ENCODE measurements around the gene LRRC75B.
"Not testable (repeated sequence)": the region's sequence is repeated elsewhere in the genome, so short reads cannot be mapped to it uniquely, and the experiment has no call there.

GRCh38 chr22:24602847-24603769 lies 10.2 kb upstream of the LRRC75B start, which contains the start of gene GGT1:
- TF ChIP-seq TAF1 (CRISPR knock-in tag; IDR thresholded peaks at IDR 0.05); ETV6 (CRISPR knock-in tag; conservative IDR thresholded peaks at IDR 0.05); CTCF (CRISPR knock-in tag; IDR thresholded peaks at IDR 0.05); ZNF660 (CRISPR knock-in tag; IDR thresholded peaks at IDR 0.05; ENCODE audit: borderline replicate concordance, low read depth); STAG1 (CRISPR knock-in tag; IDR thresholded peaks at IDR 0.05); ZNF44 (CRISPR knock-in tag; IDR thresholded peaks at IDR 0.05); ZNF562 (CRISPR knock-in tag; IDR thresholded peaks at IDR 0.05; ENCODE audit: borderline replicate concordance); SP1 (IDR thresholded peaks at IDR 0.05); SP1 (CRISPR knock-in tag; IDR thresholded peaks at IDR 0.05): not testable (repeated sequence)
- TF ChIP-seq, protein P1, sequence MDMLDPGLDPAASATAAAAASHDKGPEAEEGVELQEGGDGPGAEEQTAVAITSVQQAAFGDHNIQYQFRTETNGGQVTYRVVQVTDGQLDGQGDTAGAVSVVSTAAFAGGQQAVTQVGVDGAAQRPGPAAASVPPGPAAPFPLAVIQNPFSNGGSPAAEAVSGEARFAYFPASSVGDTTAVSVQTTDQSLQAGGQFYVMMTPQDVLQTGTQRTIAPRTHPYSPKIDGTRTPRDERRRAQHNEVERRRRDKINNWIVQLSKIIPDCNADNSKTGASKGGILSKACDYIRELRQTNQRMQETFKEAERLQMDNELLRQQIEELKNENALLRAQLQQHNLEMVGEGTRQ (IDR thresholded peaks at IDR 0.05; ENCODE audit: low read depth, low read length) = not testable (repeated sequence)
- TF ChIP-seq, protein P1 (CRISPR knock-in tag; IDR thresholded peaks at IDR 0.05; ENCODE audit: borderline replicate concordance) = not testable (repeated sequence)

All from HepG2 (cell line).